SK-N-SH (cell line): ENCODE results near the gene TSFM.

Source experiments
- CHD2 ChIP-seq: fragments of 150-350 bp; IDR thresholded peaks from 2 replicates; pipeline ENCODE4 v1.6.1; 2018; ENCODE audit warnings: low read length; ENCODE audit not compliant: partially characterized antibody
- CTCF ChIP-seq: fragments of 200-600 bp; sonication (generic); IDR thresholded peaks from 2 replicates; pipeline ENCODE4 v1.6.1; 2017; ENCODE audit warnings: antibody characterized with exemption, mild to moderate bottlenecking, moderate library complexity
- FOSL2 ChIP-seq: IDR thresholded peaks from 2 replicates; pipeline ENCODE4 v1.4.0; 2012; ENCODE audit warnings: low read depth, mild to moderate bottlenecking, moderate library complexity, borderline replicate concordance
- GABPA ChIP-seq: IDR thresholded peaks from 2 replicates; pipeline ENCODE4 v1.4.0; 2012; ENCODE audit warnings: low read depth, mild to moderate bottlenecking
- NFIC ChIP-seq: IDR thresholded peaks from 2 replicates; pipeline ENCODE4 v1.4.0; 2012; ENCODE audit warnings: borderline replicate concordance
- POLR2AphosphoS5 ChIP-seq: IDR thresholded peaks from 2 replicates; pipeline ENCODE4 v1.6.1; 2012; ENCODE audit warnings: low read depth, low read length
- RAD21 ChIP-seq: IDR thresholded peaks from 2 replicates; pipeline ENCODE4 v1.6.1; 2012; ENCODE audit warnings: mild to moderate bottlenecking, low read length
- RCOR1 ChIP-seq: fragments of 150-350 bp; IDR thresholded peaks from 2 replicates; pipeline ENCODE4 v1.6.1; 2017; ENCODE audit warnings: antibody characterized with exemption, low read length
- REST ChIP-seq: IDR thresholded peaks from 2 replicates; pipeline ENCODE4 v1.6.1; 2012; ENCODE audit warnings: mild to moderate bottlenecking, low read depth, low read length, moderate library complexity
- SIN3A ChIP-seq: IDR thresholded peaks from 2 replicates; pipeline ENCODE4 v1.6.1; 2012; ENCODE audit warnings: low read depth, mild to moderate bottlenecking, low read length, moderate library complexity, borderline replicate concordance
- SMC3 ChIP-seq: IDR thresholded peaks from 2 replicates; pipeline ENCODE4 v1.6.1; 2012; ENCODE audit warnings: low read depth, low read length, improper control_type of control experiment

DNA sequence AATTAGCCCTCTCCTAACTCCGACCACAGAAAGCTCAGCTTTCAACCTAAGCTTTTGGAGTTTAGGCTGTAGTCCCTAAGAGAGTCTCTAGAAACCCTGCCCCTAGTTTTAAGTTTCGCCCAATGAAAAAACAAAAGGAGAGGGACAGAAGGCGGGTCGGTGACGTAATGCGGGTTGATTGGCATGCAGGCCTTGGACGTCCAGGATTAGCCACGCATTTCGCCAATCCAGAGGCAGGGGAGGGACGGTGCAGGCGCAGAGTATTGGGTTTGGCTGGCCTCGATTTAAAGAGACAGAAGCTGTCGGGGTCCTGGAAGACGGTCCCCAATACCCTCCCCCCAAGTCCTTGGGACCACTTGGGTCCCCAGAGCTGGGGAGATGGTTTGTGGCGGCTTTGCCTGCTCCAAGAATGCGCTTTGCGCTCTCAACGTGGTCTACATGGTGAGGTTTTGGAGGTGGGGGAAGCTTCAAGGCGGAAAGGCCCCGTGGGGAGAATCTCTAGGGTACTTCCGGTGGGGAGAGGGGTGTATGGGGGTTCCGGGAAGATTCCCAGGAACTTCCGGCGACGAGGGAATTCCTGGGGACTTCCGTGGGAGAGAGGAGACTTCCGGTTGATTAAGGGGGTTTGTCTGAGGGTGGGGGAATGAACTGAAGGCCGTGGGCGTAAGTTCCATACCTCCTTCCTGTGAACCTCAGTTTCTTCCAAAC, 37.7 kb upstream of the TSFM start, which contains the start of gene TSPAN31:
- no peak for TF ChIP-seq CHD2
- peak; percentile 32; the same call in 1 of the 2 replicates for TF ChIP-seq SIN3A
- peak; percentile 89 for TF ChIP-seq GABPA
- no peak for TF ChIP-seq REST
- no peak for TF ChIP-seq RAD21
- TF ChIP-seq SMC3 = no peak
- no peak for TF ChIP-seq CTCF
- no peak for TF ChIP-seq FOSL2
- TF ChIP-seq RCOR1 = 0 out of 2 replicates have a peak, but pooled peaks have one; percentile 4
- no peak for TF ChIP-seq NFIC
- peak; percentile 58; the same call in 1 of the 2 replicates for TF ChIP-seq POLR2AphosphoS5
